Mesenchymal stem cell (in vitro differentiated cells and primary cell): ENCODE data around the gene GNA15.
A peak's percentile ranks its signal among the peaks of the same experiment; 100 is the strongest.

Source experiments
- DNase-seq: peaks from one replicate; pipeline ENCODE4 v3.0.0-alpha.2; 2013
- H2AFZ ChIP-seq: one replicate; pipeline ENCODE4 v1.6.1; 2013; ENCODE audit warnings: low read depth, mild to moderate bottlenecking, control low read depth, inconsistent platforms, low read length, moderate library complexity
- H2AK5ac ChIP-seq: 2 replicates; pipeline ENCODE4 v1.6.1; 2013; ENCODE audit warnings: low read length, moderate library complexity, mild to moderate bottlenecking, inconsistent platforms; ENCODE audit not compliant: severe bottlenecking
- H2BK120ac ChIP-seq: one replicate; pipeline ENCODE4 v1.6.1; 2013; ENCODE audit warnings: low read depth, mild to moderate bottlenecking, inconsistent platforms, low read length, moderate library complexity
- H2BK12ac ChIP-seq, 2 experiments: one replicate each; pipeline ENCODE4 v1.6.1; 2013; ENCODE audit warnings: inconsistent platforms in 2 of 2, low read length in 2 of 2, mild to moderate bottlenecking in 2 of 2, moderate library complexity in 2 of 2, control low read depth in 1 of 2
- H2BK15ac ChIP-seq: one replicate; pipeline ENCODE4 v1.6.1; 2013; ENCODE audit warnings: mild to moderate bottlenecking, low read depth, inconsistent platforms; ENCODE audit not compliant: poor library complexity, severe bottlenecking
- H2BK5ac ChIP-seq: 2 replicates; pipeline ENCODE4 v1.6.1; 2013; ENCODE audit warnings: low read depth, mild to moderate bottlenecking, low read length, control low read depth, inconsistent platforms; ENCODE audit not compliant: poor library complexity, severe bottlenecking
- H3K14ac ChIP-seq, 2 experiments: one replicate each; pipeline ENCODE4 v1.6.1; 2013; ENCODE audit warnings: inconsistent platforms in 2 of 2, low read length in 2 of 2, control low read depth in 1 of 2, mild to moderate bottlenecking in 1 of 2, moderate library complexity in 1 of 2
- H3K18ac ChIP-seq, 2 experiments: one replicate each; pipeline ENCODE4 v1.6.1; 2013; ENCODE audit warnings: inconsistent platforms in 2 of 2, low read length in 2 of 2, control low read depth in 1 of 2, low read depth in 1 of 2, mild to moderate bottlenecking in 1 of 2
- H3K23ac ChIP-seq, 2 experiments: one replicate each; pipeline ENCODE4 v1.6.1; 2013; ENCODE audit warnings: inconsistent platforms in 2 of 2, low read length in 2 of 2, mild to moderate bottlenecking in 2 of 2, moderate library complexity in 2 of 2, control low read depth in 1 of 2
- H3K27ac ChIP-seq: 2 replicates; pipeline ENCODE4 v1.5.1; 2013; ENCODE audit warnings: mild to moderate bottlenecking, moderate library complexity, low read length, control low read depth, inconsistent platforms; ENCODE audit not compliant: poor library complexity, severe bottlenecking
- H3K27me3 ChIP-seq, 2 experiments: 2 replicates each; pipeline versions ENCODE4 v1.6.1 to v1.7.0; 2013; ENCODE audit warnings: low read length in 2 of 2, mild to moderate bottlenecking in 2 of 2, moderate library complexity in 2 of 2, control low read depth in 1 of 2, inconsistent platforms in 1 of 2; ENCODE audit not compliant: control insufficient read depth in 1 of 2, insufficient read depth in 1 of 2
- H3K36me3 ChIP-seq, 2 experiments: 2 replicates each; pipeline versions ENCODE4 v1.6.1 to v1.7.0; 2013; ENCODE audit warnings: low read length in 2 of 2, control low read depth in 1 of 2, inconsistent platforms in 1 of 2, low read depth in 1 of 2, mild to moderate bottlenecking in 1 of 2; ENCODE audit not compliant: insufficient read depth in 2 of 2, control insufficient read depth in 1 of 2
- H3K4ac ChIP-seq, 2 experiments: one replicate each; pipeline ENCODE4 v1.6.1; 2013; ENCODE audit warnings: inconsistent platforms in 2 of 2, low read length in 2 of 2, mild to moderate bottlenecking in 2 of 2, moderate library complexity in 2 of 2, control low read depth in 1 of 2, low read depth in 1 of 2
- H3K4me1 ChIP-seq: 2 replicates; pipeline ENCODE4 v1.6.1; 2013; ENCODE audit warnings: low read depth, low read length, control low read depth; ENCODE audit not compliant: control insufficient read depth, insufficient read depth
- H3K4me2 ChIP-seq: 2 replicates; pipeline ENCODE4 v1.6.1; 2013; ENCODE audit warnings: low read length, mild to moderate bottlenecking, inconsistent platforms; ENCODE audit not compliant: poor library complexity, severe bottlenecking
- H3K4me3 ChIP-seq, 2 experiments: 2 replicates each; pipeline versions ENCODE4 v1.5.1 to v1.7.0; 2013; ENCODE audit warnings: low read length in 2 of 2, mild to moderate bottlenecking in 2 of 2, control low read depth in 1 of 2, low read depth in 1 of 2; ENCODE audit not compliant: insufficient read depth in 1 of 2
- H3K79me1 ChIP-seq: replicated peaks from 2 replicates; pipeline ENCODE4 v1.6.1; 2013; ENCODE audit warnings: mild to moderate bottlenecking, control low read depth, low read length, inconsistent platforms; ENCODE audit not compliant: poor library complexity, severe bottlenecking
- H3K9ac ChIP-seq: 2 replicates; pipeline ENCODE4 v1.7.0; 2013; ENCODE audit warnings: mild to moderate bottlenecking, low read length, moderate library complexity
- H3K9me3 ChIP-seq: 2 replicates; pipeline ENCODE4 v1.7.0; 2013; ENCODE audit warnings: mild to moderate bottlenecking, low read length; ENCODE audit not compliant: control insufficient read depth
- H4K8ac ChIP-seq: one replicate; pipeline ENCODE4 v1.6.1; 2013; ENCODE audit warnings: inconsistent platforms, mild to moderate bottlenecking, low read length, moderate library complexity
- H4K91ac ChIP-seq: one replicate; pipeline ENCODE4 v1.6.1; 2013; ENCODE audit warnings: mild to moderate bottlenecking, low read length, inconsistent platforms
- WGBS: methylation state at CpG from one replicate; pipeline ENCODE4 v1.1.7; 2013; ENCODE audit warnings: mixed read lengths; 5-methylcytosine and 5-hydroxymethylcytosine counted together

The GNA15 gene

DNA sequence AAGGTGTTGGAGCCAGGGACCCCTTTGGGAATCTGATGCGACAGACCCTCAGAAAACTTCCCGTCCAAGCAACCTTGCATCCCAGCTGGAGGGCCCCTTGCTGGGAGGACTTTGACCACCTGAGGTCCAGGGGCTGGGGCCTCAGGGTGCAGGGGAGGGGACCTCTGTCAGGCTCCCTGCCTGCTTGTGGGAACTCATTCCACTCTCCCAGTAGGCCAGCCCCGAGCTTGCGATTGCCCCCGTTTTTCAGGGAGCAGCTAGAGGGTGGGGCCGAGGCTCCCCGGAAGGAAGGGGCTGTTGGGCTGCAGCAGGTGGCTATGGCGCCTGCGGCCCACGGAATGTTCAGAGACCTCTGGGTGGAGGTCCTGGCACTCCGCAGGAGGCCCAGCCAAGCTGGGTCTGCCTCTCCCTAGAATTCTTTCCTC, 38.9 kb upstream of the GNA15 start:
- Histone ChIP-seq H2AFZ (no peak overlapping the region), H2BK12ac (no peak overlapping the region), H3K9me3 (no peaks in the 10 kb centered on the region), H4K91ac (no peak overlapping the region), H3K9ac (peak overlapping the region; percentile 95), H3K36me3 (peaks cover 0 to 17% of the 10 kb centered on the region in 2 experiments), H2BK15ac (no peak overlapping the region), H2AK5ac (no peak overlapping the region), H3K18ac (no peak overlapping the region), H3K79me1 (peaks cover 2% of the 10 kb centered on the region), H2BK5ac (no peak overlapping the region), H3K27me3 (no peaks in the 10 kb centered on the region), H3K23ac (no peak overlapping the region), H3K27ac (no peak overlapping the region), H4K8ac (no peak overlapping the region), H3K4me1 (peaks cover 53% of the 10 kb centered on the region), H3K4me3 (peak overlapping the region in 1 of 2 experiments; percentile 95), H3K14ac (no peak overlapping the region), H2BK120ac (no peak overlapping the region), H3K4me2 (no peak overlapping the region), H3K4ac (no peak overlapping the region)
- 78% methylated on average over 6 of the region's 11 CpGs for WGBS
- no peak for DNase-seq

DNA sequence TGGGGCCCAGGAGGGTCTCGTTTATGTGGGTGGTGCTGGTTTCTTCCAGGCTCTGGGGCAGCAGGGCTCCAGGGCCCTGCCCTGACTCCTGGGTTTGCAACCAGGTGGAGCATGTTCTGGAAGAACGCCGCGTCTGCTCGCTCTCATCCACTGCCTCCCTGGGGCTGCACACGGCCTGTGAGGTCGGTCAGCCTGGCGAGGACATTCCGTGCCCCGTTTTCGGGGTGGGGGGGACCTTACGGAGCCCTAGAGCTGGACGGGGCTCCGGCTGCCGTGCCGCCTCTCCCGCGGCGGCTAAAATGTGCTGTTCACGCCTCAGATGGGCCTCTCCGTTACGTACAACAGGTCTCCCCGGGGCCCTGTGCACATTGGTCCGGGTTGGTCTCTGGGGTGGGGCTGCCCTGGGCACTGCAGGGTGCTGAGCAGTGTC, 38.4 kb upstream of the GNA15 start:
- Histone ChIP-seq H2BK15ac (no peak overlapping the region), H3K9ac (peak overlapping the region; percentile 95), H3K4ac (no peak overlapping the region), H3K4me2 (no peak overlapping the region), H3K23ac (no peak overlapping the region), H3K14ac (no peak overlapping the region), H3K9me3 (no peaks in the 10 kb centered on the region), H3K36me3 (peaks cover 0 to 18% of the 10 kb centered on the region in 2 experiments), H2BK12ac (no peak overlapping the region), H2BK5ac (no peak overlapping the region), H3K4me3 (peak overlapping the region in 1 of 2 experiments; percentile 95), H3K18ac (no peak overlapping the region), H2AK5ac (no peak overlapping the region), H4K91ac (no peak overlapping the region), H3K4me1 (peaks cover 53% of the 10 kb centered on the region), H3K79me1 (peaks cover 2% of the 10 kb centered on the region), H2BK120ac (no peak overlapping the region), H4K8ac (no peak overlapping the region), H3K27me3 (no peaks in the 10 kb centered on the region), H2AFZ (no peak overlapping the region), H3K27ac (no peak overlapping the region)
- 94% methylated on average over 24 of the region's 24 CpGs for WGBS
- no peak for DNase-seq

GRCh38 chr19:3098141-3098514, 37.7 kb upstream of the GNA15 start:
- Histone ChIP-seq H2BK120ac (peak overlapping the region; percentile 67), H2AK5ac (no peak overlapping the region), H3K18ac (peak overlapping the region; percentile 71 to 73), H2AFZ (no peak overlapping the region), H3K27me3 (no peaks in the 10 kb centered on the region), H3K14ac (peak overlapping the region in 1 of 2 experiments; percentile 96), H3K9ac (peak overlapping the region; percentile 95), H4K8ac (peak overlapping the region; percentile 66), H4K91ac (peak overlapping the region; percentile 19), H3K4ac (peak overlapping the region; percentile 5 to 69), H3K23ac (peak overlapping the region in 1 of 2 experiments; percentile 84), H2BK12ac (peak overlapping the region in 1 of 2 experiments; percentile 16), H3K36me3 (peaks cover 0 to 23% of the 10 kb centered on the region in 2 experiments), H3K4me1 (peaks cover 56% of the 10 kb centered on the region), H3K4me3 (peak overlapping the region in 1 of 2 experiments; percentile 95), H3K27ac (no peak overlapping the region), H2BK15ac (peak overlapping the region; percentile 44), H3K4me2 (no peak overlapping the region), H2BK5ac (no peak overlapping the region), H3K79me1 (peaks cover 7% of the 10 kb centered on the region), H3K9me3 (no peaks in the 10 kb centered on the region)
- DNase-seq = peak; percentile 24
- WGBS = 91% methylated on average over 18 of the region's 18 CpGs

DNA sequence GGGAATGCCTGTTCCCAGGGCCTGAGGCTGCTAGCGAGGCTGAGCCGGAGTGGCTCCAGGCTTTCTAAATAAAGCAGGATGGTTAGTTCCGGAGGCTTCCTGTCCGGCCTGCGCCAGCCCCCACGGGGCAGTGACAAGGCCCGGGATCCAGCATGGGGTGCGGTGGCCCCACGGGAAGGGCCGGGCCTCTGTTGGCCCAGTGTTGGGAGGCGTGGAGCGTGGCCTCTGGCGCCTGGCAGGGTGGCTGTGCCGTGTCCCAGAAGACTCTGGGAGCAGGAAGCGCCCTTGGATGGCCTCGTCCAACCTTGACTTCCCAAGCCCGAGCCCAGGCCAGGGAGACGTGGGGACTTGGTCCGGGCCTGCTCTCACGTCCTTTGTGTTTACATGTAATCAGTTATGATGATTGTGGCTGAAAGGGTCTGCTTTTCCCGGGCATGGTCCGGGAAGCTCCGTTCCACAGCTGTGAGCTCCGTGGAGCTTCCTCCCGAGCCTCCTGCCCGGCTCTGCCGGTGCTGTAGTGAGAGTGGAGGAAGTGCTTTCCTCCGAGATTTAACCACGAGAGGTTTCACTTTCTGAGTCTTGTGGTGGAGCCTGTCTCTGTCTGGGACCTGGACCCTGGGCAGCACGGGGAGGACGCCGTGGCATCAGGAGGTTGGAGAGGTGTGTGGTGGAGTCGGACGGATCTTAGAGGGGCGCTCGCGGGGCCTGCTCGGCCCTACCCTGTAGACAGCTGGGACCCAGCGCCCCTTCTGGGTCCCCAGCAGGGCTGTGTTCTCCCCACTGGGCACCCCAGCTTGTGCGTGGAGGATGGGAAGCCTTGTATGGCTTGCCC, 37.1 kb upstream of the GNA15 start:
- Histone ChIP-seq H2BK5ac (peak overlapping the region; percentile 24), H2AK5ac (peak overlapping the region; percentile 28), H3K23ac (peak overlapping the region in 1 of 2 experiments; percentile 74), H2BK120ac (peak overlapping the region; percentile 67), H3K27me3 (no peaks in the 10 kb centered on the region), H3K4me1 (peaks cover 57% of the 10 kb centered on the region), H3K4me2 (peak overlapping the region; percentile 25), H3K79me1 (peaks cover 7% of the 10 kb centered on the region), H2BK12ac (peak overlapping the region in 1 of 2 experiments; percentile 46), H3K36me3 (peaks cover 0 to 23% of the 10 kb centered on the region in 2 experiments), H2AFZ (no peak overlapping the region), H3K14ac (peak overlapping the region in 1 of 2 experiments; percentile 68), H3K4ac (peak overlapping the region; percentile 69), H3K18ac (peak overlapping the region; percentile 71 to 88), H2BK15ac (peak overlapping the region; percentile 35), H3K9ac (peak overlapping the region; percentile 95), H3K9me3 (no peaks in the 10 kb centered on the region), H3K4me3 (peak overlapping the region in 1 of 2 experiments; percentile 95), H4K91ac (peak overlapping the region; percentile 66), H3K27ac (peak overlapping the region; percentile 34), H4K8ac (peak overlapping the region; percentile 81)
- WGBS = 64% methylated on average over 40 of the region's 40 CpGs
- peak; percentile 60 for DNase-seq
